ENCODE data around the gene SH2D3C. TPM values are rescaled to one million over a fixed set of nuclear protein-coding genes. Genes with fewer than 3 reads are reported as not detected.

Gene SH2D3C
- total RNA-seq (1 to 10 TPM; 1.4 to 4.8 (median 1.8) TPM), polyA plus RNA-seq (1 to 10 TPM; 6.9 to 7.1 TPM)

GRCh38 chr9:127778280-127779135 is at the start of gene SH2D3C:
SH2D3C (minus strand) TSS chr9:127778666; CDS start chr9:127778627, 39 bp downstream.
- H3K27ac ChIP-seq = peak within 1 kb of the TSS in 2 of 4 donors; percentile 55
- peak in 1 of 6 donors; percentile 60 for DNase-seq
- H3K4me3 ChIP-seq = peak within 1 kb of the TSS in 1 of 4 donors; percentile 17

GRCh38 chr9:127826253-127826913 is 47.9 kb upstream of the SH2D3C start:
- H3K4me1 ChIP-seq = peaks cover 0 to 5% (median 3%) of the 10 kb centered on the region in 3 donors
- 43 to 60% methylated on average over 7 of the region's 7 CpGs for WGBS, 2 donors
- ATAC-seq (no peak), DNase-seq (peak in 1 of 6 donors; percentile 41), FAIRE-seq (no peak)
- intact Hi-C loops (cut with DNase I) = no loop called here
- no peaks in the 10 kb centered on the region for H3K9me3 ChIP-seq
- H3K27me3 ChIP-seq = no peaks in the 10 kb centered on the region
- no peaks in the 10 kb centered on the region for H3K36me3 ChIP-seq
- no peak overlapping the region for H3K27ac ChIP-seq
- no peak for TF ChIP-seq CTCF (IDR thresholded peaks at IDR 0.05)
- H3K4me3 ChIP-seq = no peak overlapping the region

More at GRCh38 chr9:127778280-127779135, at the start of gene SH2D3C:
- TF ChIP-seq CTCF (IDR thresholded peaks at IDR 0.05) = no peak
- WGBS, 2 donors = 73 to 82% methylated on average over 13 of the region's 13 CpGs
- intact Hi-C loops (cut with DNase I) = no loop called here
- Histone ChIP-seq H3K27me3 (no peaks in the 10 kb centered on the region), H3K4me1 (no peaks in the 10 kb centered on the region), H3K36me3 (no peaks in the 10 kb centered on the region), H3K9me3 (no peaks in the 10 kb centered on the region)
- FAIRE-seq = no peak
- peak in 3 of 4 donors; percentile 24 to 51 (median 34) for ATAC-seq

GRCh38 chr9:127825319-127826051 is 47.0 kb upstream of the SH2D3C start:
- ATAC-seq = peak; percentile 50 to 73 (median 64)
- peaks cover 0 to 5% (median 3%) of the 10 kb centered on the region in 3 donors for H3K4me1 ChIP-seq
- H3K36me3 ChIP-seq = no peaks in the 10 kb centered on the region
- no peak for FAIRE-seq
- no peak overlapping the region for H3K27ac ChIP-seq
- intact Hi-C loops (cut with DNase I) = no loop called here
- 31 to 32% methylated on average over 33 to 42 of the region's 42 CpGs for WGBS, 2 donors
- no peak overlapping the region for H3K4me3 ChIP-seq
- H3K9me3 ChIP-seq = no peaks in the 10 kb centered on the region
- TF ChIP-seq CTCF (IDR thresholded peaks at IDR 0.05) = peak; percentile 11 to 37 (median 33)
- no peaks in the 10 kb centered on the region for H3K27me3 ChIP-seq
- DNase-seq = peak in 5 of 6 donors; percentile 52 to 88 (median 81)

GRCh38 chr9:127822108-127822507 is 43.6 kb upstream of the SH2D3C start:
- no peak for TF ChIP-seq CTCF (IDR thresholded peaks at IDR 0.05)
- no peak for DNase-seq
- ATAC-seq = no peak
- H3K9me3 ChIP-seq = no peaks in the 10 kb centered on the region
- 70 to 71% methylated on average over 4 of the region's 4 CpGs for WGBS, 2 donors
- no peak overlapping the region for H3K4me3 ChIP-seq
- FAIRE-seq = no peak
- no peak overlapping the region for H3K27ac ChIP-seq
- no peaks in the 10 kb centered on the region for H3K27me3 ChIP-seq
- no peaks in the 10 kb centered on the region for H3K4me1 ChIP-seq
- H3K36me3 ChIP-seq = peaks cover 0 to 4% (median 0%) of the 10 kb centered on the region in 3 donors
- intact Hi-C loops (cut with DNase I) = no loop called here

Measured in pancreas (tissue), 10 donors.